Vagina (tissue), 2 donors: ENCODE measurements around the gene SELP.

Source experiments
- CTCF ChIP-seq, 3 experiments: fragments of 450-650 bp in 2 of 3; fragments of 200-600 bp in 1 of 3; sonication (generic) in 1 of 3; IDR thresholded peaks; one replicate each; pipeline ENCODE4 v1.5.1; 2017 to 2019; ENCODE audit warnings: antibody characterized with exemption in 3 of 3, mild to moderate bottlenecking in 2 of 3, moderate library complexity in 2 of 3
- POLR2A ChIP-seq, 2 donors: fragments of 450-650 bp; IDR thresholded peaks; one replicate each; pipeline ENCODE4 v1.6.1; 2017; ENCODE audit warnings: antibody characterized with exemption in 2 of 2, mild to moderate bottlenecking in 2 of 2, moderate library complexity in 2 of 2
- POLR2AphosphoS5 ChIP-seq, 2 donors: sonication (generic); formaldehyde crosslinking; IDR thresholded peaks; one replicate each; pipeline ENCODE4 v1.9.0; 2017; ENCODE audit warnings: antibody characterized with exemption in 2 of 2, mild to moderate bottlenecking in 2 of 2, low read depth in 1 of 2; ENCODE audit not compliant: insufficient read depth in 1 of 2

GRCh38 chr1:169634145-169634544 lies 4.2 kb upstream of the SELP start:
- TF ChIP-seq CTCF (IDR thresholded peaks at IDR 0.05) (no peak), POLR2A (IDR thresholded peaks at IDR 0.05) (no peak), POLR2AphosphoS5 (IDR thresholded peaks at IDR 0.05; ENCODE audit: insufficient read depth in 1 of 2, low read depth in 1 of 2) (no peak)
